Measurements from ENCODE around the gene LGALS9C. TPM values are rescaled to one million over a fixed set of nuclear protein-coding genes. Genes with fewer than 3 reads are reported as not detected.
A peak's percentile ranks its signal among the peaks of the same experiment; 100 is the strongest.
"Not testable (repeated sequence)": the region's sequence is repeated elsewhere in the genome, so short reads cannot be mapped to it uniquely, and the experiment has no call there.

LGALS9C gene
- total RNA-seq, 1 experiment from 2014 or later = not detected

GRCh38 chr17:18478362-18478761, 1.8 kb downstream of the LGALS9C start:
- not testable (repeated sequence) for DNase-seq (ENCODE audit: low read depth)

DNA sequence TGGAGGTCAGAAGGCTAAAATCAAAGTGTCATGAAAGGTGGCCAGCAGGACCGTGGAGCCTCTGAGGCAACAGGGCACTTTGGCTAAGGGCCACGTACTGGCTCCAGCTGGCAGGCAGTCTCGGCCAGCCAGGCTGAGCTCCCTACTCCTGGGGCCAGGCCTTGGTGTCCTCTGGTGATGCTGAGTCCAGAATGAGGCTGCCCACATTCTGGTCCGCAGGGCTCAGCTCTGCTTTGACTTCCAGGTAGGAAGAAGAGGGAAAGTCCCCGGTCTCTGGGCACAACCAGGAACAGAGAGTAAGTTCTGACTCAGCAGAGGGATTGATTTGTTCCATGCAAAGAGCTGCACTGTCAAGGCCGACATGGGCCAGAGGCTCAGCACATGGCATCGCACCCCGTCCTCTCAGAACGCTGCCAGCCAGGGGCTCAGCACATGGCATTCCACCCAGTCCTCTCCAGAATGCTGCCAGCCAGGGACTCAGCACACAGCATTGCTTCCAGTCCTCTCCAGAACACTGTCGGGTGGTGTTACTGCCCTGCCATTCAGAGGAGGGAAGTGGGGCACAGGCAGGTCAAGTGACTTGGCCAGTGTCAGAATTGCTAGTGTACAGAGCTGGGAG, 2.5 kb downstream of the LGALS9C start:
- DNase-seq (ENCODE audit: low read depth) = not testable (repeated sequence)

- DNase-seq (ENCODE audit: low read depth) = not testable (repeated sequence)
Measured at GRCh38 chr17:18481775-18482174, 5.2 kb downstream of the LGALS9C start.

DNA sequence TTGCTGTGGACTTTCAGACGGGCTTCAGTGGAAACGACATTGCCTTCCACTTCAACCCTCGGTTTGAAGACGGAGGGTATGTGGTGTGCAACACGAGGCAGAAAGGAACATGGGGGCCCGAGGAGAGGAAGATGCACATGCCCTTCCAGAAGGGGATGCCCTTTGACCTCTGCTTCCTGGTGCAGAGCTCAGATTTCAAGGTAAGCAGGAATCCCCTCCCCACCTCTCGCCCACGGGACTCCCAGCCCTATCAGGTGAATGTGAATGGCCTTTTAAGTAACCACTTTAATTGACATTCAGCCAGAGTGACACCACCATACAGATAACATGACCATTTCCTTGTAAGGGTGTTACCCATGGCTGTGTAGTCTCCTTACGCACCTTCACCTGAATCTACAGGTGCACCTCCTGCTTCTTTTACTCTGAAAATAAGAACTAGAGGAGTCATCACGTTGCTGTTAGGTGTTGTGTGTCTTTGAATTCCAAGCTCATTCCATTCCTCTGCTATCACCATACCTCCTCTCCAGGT, 9.4 kb downstream of the LGALS9C start:
- DNase-seq (ENCODE audit: low read depth) = not testable (repeated sequence)

DNA sequence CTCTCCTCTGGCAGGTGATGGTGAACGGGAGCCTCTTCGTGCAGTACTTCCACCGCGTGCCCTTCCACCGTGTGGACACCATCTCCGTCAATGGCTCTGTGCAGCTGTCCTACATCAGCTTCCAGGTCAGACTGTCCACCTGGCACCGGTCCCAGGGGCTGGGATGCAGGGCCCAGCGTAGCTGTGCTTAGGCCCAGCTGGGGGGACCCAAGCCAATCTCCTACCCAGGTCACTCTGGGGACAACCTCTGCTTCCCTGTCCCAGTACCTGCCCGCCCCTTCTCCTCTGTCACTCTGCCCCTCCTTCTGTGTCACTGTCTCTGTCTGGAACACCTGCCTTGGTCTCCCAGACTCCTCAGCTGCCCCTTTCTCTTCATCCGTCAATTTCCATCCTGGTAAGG, 11.0 kb downstream of the LGALS9C start:
- DNase-seq (ENCODE audit: low read depth) = not testable (repeated sequence)

DNA sequence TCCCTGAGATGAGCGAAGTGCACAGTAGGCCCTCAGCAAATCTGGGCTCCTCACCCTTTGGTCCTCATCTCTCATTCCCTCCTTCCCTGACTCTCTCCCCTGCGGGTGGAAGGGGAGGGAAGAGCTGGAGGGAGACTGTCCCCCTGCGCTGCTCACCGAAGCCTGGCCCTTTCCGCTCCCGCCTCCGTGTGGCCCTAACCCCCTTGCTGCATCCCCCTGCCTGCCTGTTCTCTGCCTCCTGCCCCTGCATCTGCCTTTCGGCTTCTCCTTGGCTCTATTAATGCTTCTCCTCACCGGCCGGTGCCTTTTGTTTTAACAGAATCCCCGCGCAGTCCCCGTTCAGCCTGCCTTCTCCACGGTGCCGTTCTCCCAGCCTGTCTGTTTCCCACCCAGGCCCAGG, 12.0 kb downstream of the LGALS9C start:
- DNase-seq (ENCODE audit: low read depth) = not testable (repeated sequence)

DNA sequence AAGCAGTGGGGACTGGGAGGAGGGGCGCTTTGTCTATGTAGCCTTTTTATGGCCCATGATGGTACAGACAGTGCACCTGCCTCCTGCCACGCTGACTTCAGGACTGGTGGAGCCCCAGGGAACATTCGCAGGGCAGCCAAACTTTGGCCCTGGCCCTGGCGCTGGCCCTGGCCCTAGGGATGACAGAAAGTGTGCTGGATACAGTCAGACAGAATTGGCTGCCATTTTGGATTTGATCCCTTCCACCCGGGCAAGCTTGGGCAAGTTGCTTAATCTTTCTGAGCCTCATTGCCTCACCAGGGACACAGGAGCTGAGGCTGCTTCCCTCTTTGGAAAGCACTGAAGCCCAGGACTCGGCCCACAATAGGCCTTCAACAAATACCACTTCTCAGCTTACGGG, 13.4 kb downstream of the LGALS9C start:
- not testable (repeated sequence) for DNase-seq (ENCODE audit: low read depth)

- peak; percentile 3 for DNase-seq (ENCODE audit: low read depth)
Measured at GRCh38 chr17:18492712-18493480, 16.3 kb downstream of the LGALS9C start.

DNA sequence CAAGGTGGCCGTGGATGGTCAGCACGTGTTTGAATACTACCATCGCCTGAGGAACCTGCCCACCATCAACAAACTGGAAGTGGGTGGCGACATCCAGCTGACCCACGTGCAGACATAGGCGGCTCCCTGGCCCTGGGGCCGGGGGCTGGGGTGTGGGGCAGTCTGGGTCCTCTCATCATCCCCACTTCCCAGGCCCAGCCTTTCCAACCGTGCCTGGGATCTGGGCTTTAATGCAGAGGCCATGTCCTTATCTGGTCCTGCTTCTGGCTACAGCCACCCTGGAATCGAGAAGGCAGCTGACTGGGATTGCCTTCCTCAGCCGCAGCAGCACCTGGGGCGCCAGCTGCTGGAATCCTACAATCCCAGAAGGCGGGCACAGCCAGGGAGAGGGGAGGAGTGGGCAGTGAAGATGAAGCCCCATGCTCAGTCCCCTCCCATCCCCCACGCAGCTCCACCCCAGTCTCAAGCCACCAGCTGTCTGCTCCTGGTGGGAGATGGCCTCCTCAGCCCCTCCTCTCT, 17.7 kb downstream of the LGALS9C start:
- not testable (repeated sequence) for DNase-seq (ENCODE audit: low read depth)

- not testable (repeated sequence) for DNase-seq (ENCODE audit: low read depth)
Measured at GRCh38 chr17:18497044-18497443, 20.5 kb downstream of the LGALS9C start.

DNA sequence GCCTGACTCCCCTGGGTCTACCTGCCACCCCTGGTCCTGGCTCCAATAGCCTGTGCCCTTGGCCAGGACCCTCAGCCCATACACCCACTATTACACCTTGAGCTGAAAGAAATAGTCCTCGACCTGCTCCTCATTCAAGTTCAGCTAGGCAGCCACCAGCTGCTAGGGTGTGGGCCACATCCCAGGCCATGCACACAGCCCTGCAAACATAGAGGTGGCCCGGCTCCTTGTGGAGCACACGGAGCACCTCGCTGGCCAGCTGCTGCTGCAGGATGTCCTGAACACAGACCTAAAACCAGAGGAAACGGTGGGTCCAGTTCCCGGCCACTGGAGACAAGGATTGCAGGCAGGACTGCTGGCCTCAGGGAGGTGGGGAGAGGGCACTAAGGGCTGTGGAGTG, 22.5 kb downstream of the LGALS9C start:
- not testable (repeated sequence) for DNase-seq (ENCODE audit: low read depth)

DNA sequence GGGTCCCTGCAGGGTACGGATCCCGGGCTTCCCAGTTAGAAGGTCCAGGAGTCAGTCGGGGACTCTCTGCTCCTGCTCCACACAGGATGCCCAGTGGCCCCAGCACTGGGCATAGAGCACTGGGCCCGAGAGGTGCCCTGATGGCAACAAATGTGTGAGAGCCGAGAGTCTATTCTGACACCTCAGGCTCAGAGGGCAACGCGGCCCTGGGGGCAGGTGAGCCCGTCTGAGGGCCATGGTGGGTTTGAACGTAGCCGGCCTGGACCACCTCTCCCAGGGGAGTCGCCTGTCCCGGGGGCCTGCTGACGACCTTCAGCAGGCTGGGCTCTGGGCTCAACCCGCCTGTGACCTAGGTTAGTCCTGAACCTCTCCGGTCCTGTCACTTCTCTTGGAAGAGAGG, 23.2 kb downstream of the LGALS9C start:
- DNase-seq (ENCODE audit: low read depth) = not testable (repeated sequence)

DNA sequence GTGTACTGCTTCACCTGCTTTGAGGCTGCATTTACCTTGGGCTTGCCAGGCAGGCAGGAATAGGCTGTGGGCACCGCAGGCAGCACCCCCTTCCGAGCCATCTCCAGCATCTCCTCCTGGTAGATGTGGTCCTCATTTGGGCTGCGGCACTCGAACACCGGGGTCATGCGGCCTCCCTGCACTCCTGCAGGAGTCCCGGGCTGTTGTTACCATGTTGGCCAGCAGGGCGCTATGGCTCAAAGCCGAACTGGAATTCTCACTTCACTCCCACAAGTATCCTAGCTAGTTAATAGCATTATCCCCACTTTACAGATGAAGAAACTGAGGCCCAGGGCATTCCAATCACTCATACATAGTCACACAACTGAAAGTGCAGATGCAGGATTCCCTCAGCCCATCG, 23.7 kb downstream of the LGALS9C start:
- DNase-seq (ENCODE audit: low read depth) = not testable (repeated sequence)

DNA sequence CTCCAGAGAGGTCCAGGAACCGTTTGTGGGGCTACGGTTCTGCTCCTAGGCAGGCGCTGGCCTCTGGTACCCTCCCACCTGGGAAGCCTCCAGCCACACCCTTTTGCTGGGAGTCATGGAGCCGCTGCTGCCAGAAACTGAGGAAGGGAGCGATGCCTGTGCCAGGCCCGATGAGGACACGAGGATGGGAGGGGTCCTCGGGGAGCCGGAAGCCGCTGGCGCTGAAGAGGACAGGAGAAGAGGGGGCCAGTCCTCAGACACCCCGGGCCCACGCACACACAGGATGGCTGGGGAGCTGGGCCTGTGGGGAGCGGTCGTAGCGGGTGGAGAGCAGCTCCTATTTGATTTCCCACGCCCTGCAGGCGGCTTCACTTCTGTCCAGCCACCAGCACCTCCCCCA, 24.2 kb downstream of the LGALS9C start:
- not testable (repeated sequence) for DNase-seq (ENCODE audit: low read depth)

GRCh38 chr17:18503221-18503620, 26.6 kb downstream of the LGALS9C start:
- not testable (repeated sequence) for DNase-seq (ENCODE audit: low read depth)

GRCh38 chr17:18507729-18508128, 31.1 kb downstream of the LGALS9C start:
- DNase-seq (ENCODE audit: low read depth) = not testable (repeated sequence)

DNA sequence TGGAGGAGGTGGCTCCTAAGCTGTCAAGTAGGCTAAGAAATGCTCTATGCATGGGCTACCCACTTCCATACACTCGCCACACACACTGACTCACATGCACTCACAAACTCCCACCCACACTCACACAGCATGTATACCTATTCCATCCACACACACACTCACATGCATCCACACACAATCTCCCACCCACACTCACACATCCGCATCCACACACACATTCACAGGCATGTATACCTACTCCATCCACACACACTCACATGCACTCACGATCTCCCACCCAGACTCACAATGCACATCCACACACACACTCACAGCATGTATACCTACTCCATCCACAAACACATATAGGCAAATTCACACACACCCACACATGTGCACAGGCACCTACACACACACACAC, 32.1 kb downstream of the LGALS9C start:
- DNase-seq (ENCODE audit: low read depth) = not testable (repeated sequence)

DNA sequence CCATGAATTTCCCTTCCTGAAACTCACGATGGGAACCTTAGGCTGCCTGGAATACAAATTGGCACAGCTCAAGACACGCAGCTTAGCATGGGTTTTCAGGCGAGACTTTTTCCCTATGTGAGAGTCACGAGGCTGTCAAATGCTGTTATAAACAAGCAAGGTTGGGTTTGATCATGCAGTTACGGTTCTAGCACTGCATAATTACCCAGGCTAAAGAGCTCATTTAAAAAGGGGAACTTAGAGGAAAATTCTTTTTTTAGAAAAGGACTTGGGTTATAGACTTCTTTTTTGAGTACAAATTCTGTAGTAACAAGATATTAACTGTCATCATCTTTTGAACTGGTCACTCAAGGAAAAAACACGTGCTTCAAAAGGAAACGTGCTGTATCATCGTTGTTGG, 44.5 kb downstream of the LGALS9C start:
- not testable (repeated sequence) for DNase-seq (ENCODE audit: low read depth)

- DNase-seq (ENCODE audit: low read depth) = not testable (repeated sequence)
Measured at GRCh38 chr17:18525015-18525414, 48.4 kb downstream of the LGALS9C start.

- not testable (repeated sequence) for DNase-seq (ENCODE audit: low read depth)
Measured at GRCh38 chr17:18526168-18526800, 49.7 kb downstream of the LGALS9C start.

DNA sequence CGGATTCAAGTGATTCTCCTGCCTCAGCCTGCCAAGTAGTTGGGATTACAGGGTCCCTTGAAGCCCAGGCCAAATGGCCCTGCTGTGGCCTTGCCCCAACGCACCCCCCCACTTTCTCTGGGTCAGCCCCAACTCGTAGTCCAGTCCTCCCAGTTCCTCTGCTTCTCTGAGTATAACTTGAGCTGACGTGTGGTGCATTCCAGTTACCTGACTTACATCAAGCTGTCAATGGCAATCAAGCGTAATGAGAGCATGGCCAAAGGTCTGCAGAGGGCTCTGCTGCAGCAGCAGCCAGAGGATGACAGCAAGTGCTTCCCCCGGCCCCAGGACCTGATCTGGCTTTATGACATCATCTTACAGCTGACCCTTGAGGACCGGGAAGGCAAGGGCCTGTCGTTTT, 50.8 kb downstream of the LGALS9C start:
- not testable (repeated sequence) for DNase-seq (ENCODE audit: low read depth)

GRCh38 chr17:18528435-18528834, 51.8 kb downstream of the LGALS9C start:
- not testable (repeated sequence) for DNase-seq (ENCODE audit: low read depth)

Data from RPMI7951 (cell line).